Activated T-helper 1 cell treated with anti-CD3 and anti-CD28 coated beads, Interleukin-12 subunit alpha, Interleukin-12 subunit beta, Interleukin-2, Interleukin-4 antibody, amounts not matched to agents 30 ng/mL and 10 ng/mL and 1 ng/mL, durations not matched to agents 14 hours and 24 hours and 36 hours (primary cell): ENCODE results near the gene NFATC2. TPM values are rescaled to one million over a fixed set of nuclear protein-coding genes. Genes with fewer than 3 reads are reported as not detected.

ENCODE experiments used
- DNase-seq: peaks from one replicate; pipeline ENCODE4 v3.0.0; 2021; ENCODE audit warnings: low spot score
- H3K27ac Mint-ChIP-seq: one replicate; pipeline ENCODE4 v1.8.0; 2021; ENCODE audit warnings: mild to moderate bottlenecking, mixed read lengths
- H3K27me3 Mint-ChIP-seq: one replicate; pipeline ENCODE4 v1.8.0; 2022; ENCODE audit warnings: mild to moderate bottlenecking, moderate library complexity, mixed read lengths; ENCODE audit not compliant: insufficient read depth
- H3K36me3 Mint-ChIP-seq: one replicate; pipeline ENCODE4 v1.8.0; 2021; ENCODE audit warnings: low read depth, mixed read lengths
- H3K4me1 Mint-ChIP-seq: one replicate; pipeline ENCODE4 v1.8.0; 2021; ENCODE audit warnings: low read depth, mixed read lengths
- H3K4me3 Mint-ChIP-seq: one replicate; pipeline ENCODE4 v1.8.0; 2021; ENCODE audit warnings: mild to moderate bottlenecking, moderate library complexity, mixed read lengths
- H3K9me3 Mint-ChIP-seq: one replicate; pipeline ENCODE4 v1.8.0; 2021; ENCODE audit warnings: mixed read lengths
- intact Hi-C: fragments of 100-400 bp; cut with micrococcal nuclease; formaldehyde crosslinking; loops from one replicate; pipeline ENCODE4 v1.15.1; 2024
- total RNA-seq: library from RNA; stranded (reverse); gene quantifications from 2 replicates; pipeline ENCODE4 v1.2.3, GENCODE V29; 2022

NFATC2 gene
- total RNA-seq, 1 donor from 2014 or later = 84.0 TPM

DNA sequence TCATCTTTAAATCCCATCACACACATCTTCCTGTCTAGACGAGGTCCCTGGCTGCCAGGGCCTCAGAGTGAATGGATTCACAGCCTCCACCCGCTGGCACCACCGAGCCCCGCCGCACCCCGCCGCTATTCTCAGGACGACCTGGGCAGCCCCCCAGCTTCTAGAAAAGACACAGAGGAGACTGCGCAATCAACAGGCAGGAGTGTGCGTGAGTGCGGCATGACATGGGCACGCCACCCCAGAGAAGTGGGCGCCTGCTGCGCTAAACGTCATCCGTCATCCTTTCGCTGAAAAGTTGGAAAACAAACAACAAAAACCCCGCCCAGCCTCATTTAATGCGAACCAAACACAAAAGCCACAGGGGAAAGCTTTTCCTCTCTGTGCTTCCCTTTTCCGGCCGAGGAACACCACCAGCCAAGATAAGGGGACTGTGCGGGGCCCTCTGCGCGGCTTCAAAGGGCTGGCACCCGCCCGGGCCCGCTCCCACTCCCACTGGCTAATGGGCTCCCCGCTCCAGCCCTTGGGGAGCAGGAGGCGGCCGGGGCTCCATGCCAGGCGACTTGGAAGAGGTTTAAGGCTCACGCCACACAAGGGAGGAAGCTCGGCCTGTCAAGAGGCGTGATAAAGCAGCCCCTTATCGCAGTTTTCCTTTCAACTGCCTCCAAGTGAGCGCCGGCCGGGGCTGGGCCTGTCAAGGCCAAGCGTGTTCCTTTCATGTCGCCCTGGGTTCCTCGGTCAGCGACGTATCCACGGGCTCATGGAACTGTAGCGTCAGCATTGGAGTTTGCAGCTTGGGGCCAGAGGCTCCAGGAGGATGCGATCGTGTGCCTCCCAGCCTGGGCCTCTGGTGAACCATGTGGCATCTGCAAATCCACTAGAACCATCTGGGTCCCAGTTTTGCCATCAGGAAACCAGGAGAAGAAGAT is 50.1 kb downstream of the NFATC2 start:
- Mint-ChIP-seq H3K9me3 (no peaks in the 10 kb centered on the region), H3K27me3 (no peaks in the 10 kb centered on the region), H3K36me3 (peaks cover 67% of the 10 kb centered on the region), H3K4me1 (peaks cover 93% of the 10 kb centered on the region), H3K4me3 (no peak overlapping the region), H3K27ac (peak overlapping the region; percentile 65)
- no peak for DNase-seq
- intact Hi-C loops = no loop called here

DNA sequence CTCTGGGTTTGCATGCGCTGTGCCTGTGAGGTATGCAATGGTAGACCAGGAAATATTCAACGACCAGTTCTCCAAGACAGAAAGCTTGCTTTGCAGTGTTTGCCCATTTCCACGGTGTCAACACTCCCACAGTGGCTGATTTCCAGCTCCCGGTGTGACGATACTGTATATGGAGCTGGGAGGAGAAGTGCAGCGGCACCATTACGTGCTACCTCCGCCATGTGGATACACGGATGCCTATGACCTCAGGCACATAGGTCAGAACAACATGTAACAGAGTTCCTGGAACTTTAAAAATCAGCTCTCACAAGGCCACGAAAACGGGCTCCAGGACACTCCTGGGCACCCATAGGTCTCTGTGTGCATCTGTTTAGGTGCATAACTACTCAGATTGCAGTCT is 51.1 kb downstream of the NFATC2 start:
- no peaks in the 10 kb centered on the region for H3K27me3 Mint-ChIP-seq
- intact Hi-C loops = no loop called here
- no peak overlapping the region for H3K4me3 Mint-ChIP-seq
- H3K27ac Mint-ChIP-seq = no peak overlapping the region
- no peaks in the 10 kb centered on the region for H3K9me3 Mint-ChIP-seq
- no peak for DNase-seq
- H3K4me1 Mint-ChIP-seq = peaks cover 89% of the 10 kb centered on the region
- H3K36me3 Mint-ChIP-seq = peaks cover 66% of the 10 kb centered on the region

DNA sequence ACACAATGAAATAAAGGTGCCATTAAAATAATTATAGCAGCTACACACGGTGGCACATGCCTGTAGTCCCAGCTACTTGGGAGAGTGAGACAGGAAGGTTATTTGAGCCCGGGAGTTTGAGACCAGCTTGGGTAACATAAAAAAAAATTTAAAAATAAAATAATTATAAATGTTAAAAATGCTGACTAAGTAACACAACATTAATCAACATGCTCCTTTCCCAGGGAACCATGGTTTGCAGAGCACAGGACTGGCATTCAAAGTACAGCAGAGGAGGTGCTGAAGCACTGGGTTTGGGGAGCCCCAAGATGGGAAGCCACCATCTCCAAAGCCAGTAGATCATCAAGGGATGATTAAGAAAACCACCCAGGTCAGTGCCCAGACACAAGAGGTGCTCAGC is 51.9 kb downstream of the NFATC2 start:
- no peaks in the 10 kb centered on the region for H3K27me3 Mint-ChIP-seq
- H3K27ac Mint-ChIP-seq = no peak overlapping the region
- intact Hi-C loops = no loop called here
- peaks cover 89% of the 10 kb centered on the region for H3K4me1 Mint-ChIP-seq
- H3K36me3 Mint-ChIP-seq = peaks cover 66% of the 10 kb centered on the region
- no peak for DNase-seq
- H3K9me3 Mint-ChIP-seq = no peaks in the 10 kb centered on the region
- H3K4me3 Mint-ChIP-seq = no peak overlapping the region

DNA sequence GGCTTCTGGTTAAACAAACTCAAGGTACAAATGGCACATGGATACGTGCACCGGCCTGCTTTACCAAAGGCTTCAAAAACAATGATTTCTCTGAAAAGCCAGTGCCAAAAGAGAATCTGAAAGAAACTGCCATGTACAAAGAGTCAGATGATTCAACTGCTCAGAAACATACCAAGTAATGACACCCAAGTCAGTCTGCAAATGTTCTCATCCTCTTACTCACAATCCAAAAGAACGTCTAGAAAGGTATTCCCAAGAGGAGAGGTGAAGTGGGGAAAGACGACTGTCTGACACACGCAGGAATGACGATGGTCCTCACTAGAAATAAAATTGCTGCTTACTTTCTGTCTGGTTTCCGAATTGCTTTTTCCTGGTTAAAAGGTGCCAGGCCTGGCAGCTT is 52.9 kb downstream of the NFATC2 start:
- H3K4me3 Mint-ChIP-seq = no peak overlapping the region
- H3K4me1 Mint-ChIP-seq = peaks cover 88% of the 10 kb centered on the region
- H3K36me3 Mint-ChIP-seq = peaks cover 70% of the 10 kb centered on the region
- peak overlapping the region; percentile 40 for H3K27ac Mint-ChIP-seq
- no peak for DNase-seq
- intact Hi-C loops = no loop called here
- no peaks in the 10 kb centered on the region for H3K27me3 Mint-ChIP-seq
- H3K9me3 Mint-ChIP-seq = no peaks in the 10 kb centered on the region

DNA sequence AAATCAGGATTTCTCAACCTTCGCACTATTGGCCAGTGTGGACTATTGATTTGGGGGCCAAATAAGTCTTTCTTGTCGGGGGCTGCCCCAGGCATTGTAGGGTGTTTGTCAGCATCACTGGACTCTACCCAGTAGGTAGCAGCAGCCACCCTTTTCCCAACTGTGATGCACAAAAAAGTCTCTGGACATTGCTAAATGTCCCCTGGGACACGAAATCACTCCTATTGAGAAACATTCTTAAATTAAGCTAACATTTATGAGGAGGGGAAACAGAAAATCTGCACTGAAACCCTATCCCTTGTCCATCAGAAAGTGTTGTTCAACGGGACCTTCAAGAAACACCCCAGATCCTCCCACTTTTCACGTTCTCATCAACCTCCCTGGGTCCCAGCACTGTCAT is 54.2 kb downstream of the NFATC2 start:
- H3K9me3 Mint-ChIP-seq = no peaks in the 10 kb centered on the region
- peaks cover 76% of the 10 kb centered on the region for H3K36me3 Mint-ChIP-seq
- H3K27ac Mint-ChIP-seq = peak overlapping the region; percentile 56

DNA sequence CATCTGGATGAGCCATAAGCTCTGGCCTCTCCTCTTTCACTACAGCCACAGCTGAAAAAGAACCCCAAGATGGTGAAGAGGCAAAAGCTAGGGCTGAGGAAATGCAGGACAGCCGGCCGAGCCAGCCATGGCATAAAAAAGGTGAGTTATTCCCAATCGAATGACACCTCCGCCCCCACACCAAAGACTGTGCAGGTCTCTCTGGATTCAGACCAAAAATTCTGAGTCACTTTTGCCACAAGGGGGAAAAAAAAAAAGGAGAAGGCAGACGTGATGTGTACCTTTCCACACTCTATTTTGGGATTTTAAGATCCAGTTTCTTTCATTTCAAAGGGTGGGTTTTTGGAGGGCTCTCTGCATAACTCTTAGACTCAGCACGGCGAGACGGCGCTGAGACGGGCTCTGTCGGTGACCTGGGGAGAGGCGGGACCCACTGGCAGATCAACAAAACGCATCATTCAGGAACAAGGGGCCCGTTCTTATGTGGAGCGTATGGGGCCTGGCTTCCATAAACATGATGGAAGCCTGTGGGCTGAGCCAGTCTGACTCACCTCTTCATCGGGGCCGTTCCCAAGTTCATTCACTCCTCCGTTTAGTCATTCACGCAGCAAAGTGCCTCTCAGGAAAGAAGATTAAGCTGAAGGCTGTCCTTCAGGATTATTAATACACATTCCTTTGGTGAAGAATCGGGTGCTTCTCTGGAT is 54.8 kb downstream of the NFATC2 start:
- H3K9me3 Mint-ChIP-seq = no peaks in the 10 kb centered on the region
- peaks cover 77% of the 10 kb centered on the region for H3K36me3 Mint-ChIP-seq
- H3K4me1 Mint-ChIP-seq = peaks cover 88% of the 10 kb centered on the region
- H3K27ac Mint-ChIP-seq = no peak overlapping the region
- intact Hi-C loops = no loop called here
- DNase-seq = no peak
- no peak overlapping the region for H3K4me3 Mint-ChIP-seq
- H3K27me3 Mint-ChIP-seq = no peaks in the 10 kb centered on the region

More for the DNA sequence above, 54.2 kb downstream of the NFATC2 start:
- DNase-seq = no peak
- no peak overlapping the region for H3K4me3 Mint-ChIP-seq
- no peaks in the 10 kb centered on the region for H3K27me3 Mint-ChIP-seq
- peaks cover 89% of the 10 kb centered on the region for H3K4me1 Mint-ChIP-seq
- intact Hi-C loops = no loop called here

DNA sequence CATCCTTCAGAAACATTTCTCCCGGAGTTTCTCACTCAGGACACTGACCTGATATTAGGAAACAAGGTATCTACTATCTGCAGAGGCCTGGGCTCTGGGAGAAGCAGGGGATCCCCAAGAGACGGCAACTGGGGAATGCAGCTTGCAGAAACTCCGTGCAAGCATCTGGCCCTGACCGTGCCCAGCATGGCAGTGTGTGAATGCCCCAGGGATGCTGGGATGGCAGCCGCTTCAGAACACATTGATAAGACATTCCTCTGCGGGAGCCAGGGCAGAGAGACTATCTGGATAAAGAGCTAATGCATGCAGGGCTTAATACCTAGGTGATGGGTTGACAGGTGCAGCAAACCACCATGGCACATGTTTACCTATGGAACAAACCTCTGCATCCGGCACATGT is 55.4 kb downstream of the NFATC2 start:
- peaks cover 92% of the 10 kb centered on the region for H3K4me1 Mint-ChIP-seq
- no peaks in the 10 kb centered on the region for H3K9me3 Mint-ChIP-seq
- no peak overlapping the region for H3K27ac Mint-ChIP-seq
- no peaks in the 10 kb centered on the region for H3K27me3 Mint-ChIP-seq
- no peak for DNase-seq
- H3K36me3 Mint-ChIP-seq = peaks cover 79% of the 10 kb centered on the region
- intact Hi-C loops = no loop called here
- H3K4me3 Mint-ChIP-seq = no peak overlapping the region

DNA sequence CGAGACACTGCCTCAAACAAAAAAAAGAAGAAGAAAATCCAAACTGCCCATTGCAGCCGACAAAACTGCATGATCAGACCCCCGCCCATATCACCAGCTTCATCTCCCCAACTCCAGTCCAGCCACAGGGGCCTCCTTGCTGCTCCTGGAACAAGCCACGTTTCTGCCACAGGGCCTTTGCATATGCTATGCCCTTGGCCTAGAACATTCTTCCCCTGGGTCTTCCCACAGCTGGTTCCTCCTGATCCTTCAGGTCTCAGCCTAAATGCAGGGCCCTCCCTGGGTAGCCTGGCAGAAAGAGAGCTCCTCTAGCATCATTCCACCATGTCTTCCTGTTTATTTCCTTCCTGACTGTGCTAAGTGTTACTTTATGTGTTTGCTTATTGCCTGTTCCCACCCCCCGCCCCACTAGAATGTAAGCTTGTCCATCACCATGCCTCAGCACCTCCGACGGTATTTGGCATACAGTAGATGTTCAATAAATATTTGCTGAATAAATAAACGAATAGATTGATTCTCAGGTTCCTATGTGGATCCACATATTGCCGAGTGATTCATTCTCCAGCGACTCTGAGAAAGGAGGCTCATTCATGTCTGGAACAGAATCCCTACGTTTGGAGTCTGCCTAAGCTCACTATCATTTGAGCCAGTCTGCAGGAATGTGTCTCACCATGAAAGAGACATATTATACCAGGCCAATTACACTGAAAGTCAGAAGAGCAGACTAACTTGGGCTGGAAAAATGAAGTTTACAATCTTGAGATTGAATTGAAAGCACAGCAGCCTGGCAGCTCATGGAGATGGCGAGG is 56.1 kb downstream of the NFATC2 start:
- no peak overlapping the region for H3K4me3 Mint-ChIP-seq
- H3K9me3 Mint-ChIP-seq = no peaks in the 10 kb centered on the region
- no peaks in the 10 kb centered on the region for H3K27me3 Mint-ChIP-seq
- H3K36me3 Mint-ChIP-seq = peaks cover 76% of the 10 kb centered on the region
- intact Hi-C loops = no loop called here
- H3K4me1 Mint-ChIP-seq = peaks cover 92% of the 10 kb centered on the region
- DNase-seq = no peak
- H3K27ac Mint-ChIP-seq = no peak overlapping the region

DNA sequence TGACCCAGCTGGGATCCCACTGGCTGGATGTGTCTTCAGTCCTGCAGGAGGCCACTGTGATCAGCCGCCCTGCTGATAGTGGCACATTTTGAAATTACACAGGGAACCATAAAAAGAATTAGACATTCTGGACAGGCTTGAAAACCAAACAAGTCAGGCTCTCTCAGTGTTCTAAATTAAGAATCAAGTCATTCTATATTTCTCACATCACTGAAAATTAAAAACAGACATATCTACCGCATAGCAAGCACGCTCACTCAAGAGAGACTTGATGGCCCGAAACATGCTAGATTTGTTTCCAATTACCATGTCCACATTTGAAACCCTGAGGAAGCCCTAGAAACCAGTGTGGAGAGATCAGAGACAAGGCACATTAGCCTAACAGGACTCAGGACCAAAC is 57.7 kb downstream of the NFATC2 start:
- H3K4me1 Mint-ChIP-seq = peaks cover 92% of the 10 kb centered on the region
- intact Hi-C loops = loop anchor here (5.0 kb wide), 1 partner anchor 562 kb away; no protein-coding TSS in a partner anchor
- no peak for DNase-seq
- H3K9me3 Mint-ChIP-seq = no peaks in the 10 kb centered on the region
- H3K36me3 Mint-ChIP-seq = peaks cover 64% of the 10 kb centered on the region
- no peak overlapping the region for H3K4me3 Mint-ChIP-seq
- no peak overlapping the region for H3K27ac Mint-ChIP-seq
- H3K27me3 Mint-ChIP-seq = no peaks in the 10 kb centered on the region

DNA sequence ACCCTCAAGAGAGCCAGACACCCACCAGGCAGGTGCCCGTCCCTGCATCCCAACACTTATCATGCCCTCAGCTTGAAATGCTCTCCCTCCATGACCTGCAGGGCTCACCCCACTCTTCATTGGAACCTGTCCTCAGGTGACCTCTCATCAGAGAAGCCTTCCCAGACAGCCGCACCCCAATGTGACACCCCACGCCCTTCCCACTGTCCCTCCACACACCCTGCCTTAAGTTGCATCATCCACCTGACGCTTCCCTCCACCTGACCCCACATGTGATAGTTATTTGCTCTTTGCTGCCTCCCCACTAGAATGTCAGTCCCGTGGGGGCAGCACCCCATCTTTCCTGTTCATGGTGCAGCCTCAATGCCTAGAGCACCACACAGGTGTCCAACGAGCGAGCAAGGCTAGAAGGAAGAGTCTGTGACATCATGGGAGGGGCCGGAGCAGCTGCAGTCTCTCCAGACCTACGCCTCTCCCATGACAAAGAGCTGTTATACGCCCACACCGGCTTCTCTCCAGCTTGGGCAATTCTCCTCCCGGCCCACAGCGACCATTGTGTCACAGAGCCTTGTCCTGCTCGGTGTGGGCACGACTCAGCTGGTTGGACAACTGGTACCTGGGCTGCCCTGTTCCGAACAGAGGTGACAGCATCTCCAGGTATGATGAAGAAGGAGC is 58.2 kb downstream of the NFATC2 start:
- H3K9me3 Mint-ChIP-seq = no peaks in the 10 kb centered on the region
- peaks cover 92% of the 10 kb centered on the region for H3K4me1 Mint-ChIP-seq
- peaks cover 63% of the 10 kb centered on the region for H3K36me3 Mint-ChIP-seq
- peak overlapping the region; percentile 26 for H3K27ac Mint-ChIP-seq
- no peaks in the 10 kb centered on the region for H3K27me3 Mint-ChIP-seq
- no peak for DNase-seq
- intact Hi-C loops = loop anchor here (5.0 kb wide), 1 partner anchor 563 kb away; no protein-coding TSS in a partner anchor
- H3K4me3 Mint-ChIP-seq = no peak overlapping the region

DNA sequence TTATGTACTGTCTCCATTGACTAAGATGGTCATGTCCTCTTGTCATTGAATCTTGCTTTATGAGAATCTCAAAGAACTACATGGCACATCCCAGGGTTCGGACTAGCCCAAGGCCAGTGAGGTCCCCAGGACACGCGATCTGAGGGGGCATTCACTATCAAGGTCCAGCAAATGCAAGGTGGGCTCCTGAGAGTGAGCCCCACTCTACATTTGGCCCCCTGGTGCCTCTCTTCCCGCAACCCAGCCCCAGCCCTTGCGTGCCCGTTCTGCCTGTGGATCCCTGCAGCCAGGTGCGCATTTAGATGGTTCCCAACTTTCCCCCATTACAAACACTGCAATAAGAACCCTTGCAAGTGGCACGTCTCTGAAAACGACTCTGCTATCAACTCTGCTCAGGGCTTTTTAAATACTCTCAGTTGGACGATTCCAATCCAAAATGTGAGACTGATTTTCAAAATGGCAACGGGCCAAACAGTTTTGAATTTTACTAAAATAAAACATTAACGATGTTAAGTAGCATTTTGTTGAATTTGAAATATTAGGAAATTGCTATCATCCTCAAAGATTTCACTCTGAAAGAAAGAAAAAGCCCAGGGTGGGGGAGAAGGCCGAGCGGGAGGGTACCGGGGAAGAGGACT is 59.6 kb downstream of the NFATC2 start:
- DNase-seq = no peak
- Mint-ChIP-seq H3K9me3 (peaks cover 8% of the 10 kb centered on the region), H3K27me3 (no peaks in the 10 kb centered on the region), H3K4me1 (peaks cover 92% of the 10 kb centered on the region), H3K36me3 (peaks cover 67% of the 10 kb centered on the region), H3K27ac (peak overlapping the region; percentile 36), H3K4me3 (peak overlapping the region; percentile 3)
- intact Hi-C loops = loop anchor here (5.0 kb wide), 1 partner anchor 564 kb away; no protein-coding TSS in a partner anchor
